ENCODE results near the gene SEC24C.
"Not testable (repeated sequence)": the region's sequence is repeated elsewhere in the genome, so short reads cannot be mapped to it uniquely, and the experiment has no call there.

Gene SEC24C

DNA sequence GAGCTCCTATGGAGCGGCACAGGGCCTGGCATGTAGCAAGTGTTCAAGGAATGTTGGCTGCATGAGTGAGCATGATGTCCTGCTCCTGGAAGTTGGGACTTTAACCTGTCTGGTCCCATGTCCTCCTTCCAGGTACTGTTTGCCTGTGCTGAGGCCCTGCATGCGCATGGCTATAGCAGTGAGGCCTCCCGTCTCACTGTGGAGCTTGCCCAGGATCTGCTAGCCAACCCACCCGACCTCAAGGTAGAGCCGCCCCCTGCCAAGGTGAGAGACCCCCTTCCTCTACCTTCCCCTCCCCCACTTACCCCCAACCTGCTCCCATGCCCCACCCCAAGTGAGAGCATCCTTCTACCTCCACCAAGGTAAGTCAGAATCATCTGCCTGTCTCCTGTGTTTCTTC is 49.3 kb downstream of the SEC24C start:
- DNase-seq (ENCODE audit: low spot score) = no peak

DNA sequence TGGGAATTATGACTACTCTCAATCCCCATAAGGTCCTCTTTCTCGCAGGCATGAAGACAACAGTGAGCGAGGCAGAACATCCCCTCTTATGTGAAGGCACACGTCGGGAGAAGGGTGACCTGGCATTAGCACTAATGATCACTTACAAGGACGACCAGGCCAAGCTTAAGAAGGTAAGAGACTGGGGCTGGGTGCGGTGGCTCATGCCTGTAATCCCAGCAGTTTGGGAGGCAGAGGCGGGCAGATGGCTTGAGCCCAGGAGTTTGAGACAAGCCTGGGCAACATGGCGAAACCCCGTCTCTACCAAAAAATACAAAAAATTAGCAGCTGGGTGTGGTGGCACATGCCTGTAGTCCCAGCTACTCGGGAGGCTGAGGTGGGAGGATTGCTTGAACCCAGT is 51.3 kb downstream of the SEC24C start:
- DNase-seq (ENCODE audit: low spot score) = not testable (repeated sequence)

DNA sequence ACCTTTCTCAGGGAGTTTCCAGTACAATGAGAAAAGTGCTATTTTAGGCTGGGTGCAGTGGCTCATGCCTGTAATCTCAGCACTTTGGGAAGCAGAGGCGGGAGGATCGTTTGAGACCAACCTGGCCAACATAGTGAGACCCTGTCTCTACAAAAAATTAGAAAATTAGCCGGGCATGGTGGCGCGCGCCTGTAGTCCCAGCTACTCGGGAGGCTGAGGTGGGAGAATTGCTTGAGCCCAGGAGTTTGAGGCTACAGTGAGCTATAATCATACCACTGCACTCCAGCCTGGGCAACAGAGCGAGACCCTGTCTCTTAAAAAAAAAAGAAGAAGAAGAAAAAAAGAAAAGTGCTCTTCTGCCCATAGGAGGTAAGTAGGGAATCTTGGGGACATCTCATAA is 51.9 kb downstream of the SEC24C start:
- DNase-seq (ENCODE audit: low spot score) = not testable (repeated sequence)

DNA sequence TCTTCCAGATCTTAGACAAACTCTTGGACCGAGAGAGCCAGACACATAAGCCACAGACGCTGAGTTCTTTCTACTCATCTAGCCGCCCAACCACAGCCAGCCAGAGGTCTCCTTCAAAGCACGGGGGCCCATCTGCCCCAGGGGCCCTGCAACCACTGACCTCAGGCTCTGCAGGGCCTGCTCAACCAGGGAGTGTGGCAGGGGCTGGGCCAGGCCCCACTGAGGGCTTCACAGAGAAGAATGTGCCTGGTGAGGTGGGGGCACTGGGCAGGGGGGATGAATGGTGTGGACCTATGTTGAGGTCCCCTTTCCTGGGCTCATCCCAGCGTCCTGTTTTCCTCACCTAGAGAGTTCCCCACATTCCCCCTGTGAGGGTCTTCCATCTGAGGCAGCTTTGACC is 52.6 kb downstream of the SEC24C start:
- DNase-seq (ENCODE audit: low spot score) = no peak

DNA sequence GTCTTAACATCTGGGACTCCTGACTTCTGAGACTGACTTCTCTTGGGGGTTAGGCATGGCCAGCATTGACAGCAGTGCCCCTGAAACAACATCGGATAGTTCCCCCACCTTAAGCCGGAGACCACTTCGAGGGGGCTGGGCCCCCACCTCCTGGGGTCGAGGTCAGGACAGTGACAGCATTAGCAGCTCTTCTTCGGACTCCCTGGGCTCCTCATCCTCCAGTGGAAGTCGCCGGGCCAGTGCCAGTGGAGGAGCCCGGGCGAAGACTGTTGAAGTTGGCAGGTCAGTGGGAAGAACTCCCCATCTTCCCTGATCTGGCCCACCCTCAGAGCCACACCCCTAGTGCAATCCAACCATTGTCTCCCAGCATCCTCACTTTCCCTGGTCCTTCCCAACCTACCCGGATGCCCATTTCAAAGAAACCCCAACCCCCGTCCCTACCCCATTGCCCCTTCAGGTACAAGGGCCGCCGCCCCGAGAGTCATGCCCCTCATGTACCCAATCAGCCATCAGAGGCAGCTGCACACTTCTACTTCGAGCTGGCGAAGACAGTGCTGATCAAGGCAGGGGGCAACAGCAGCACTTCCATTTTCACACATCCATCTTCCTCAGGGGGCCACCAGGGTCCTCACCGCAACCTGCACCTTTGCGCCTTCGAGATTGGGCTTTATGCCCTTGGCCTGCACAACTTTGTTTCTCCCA is 53.3 kb downstream of the SEC24C start:
- no peak for DNase-seq (ENCODE audit: low spot score)

DNA sequence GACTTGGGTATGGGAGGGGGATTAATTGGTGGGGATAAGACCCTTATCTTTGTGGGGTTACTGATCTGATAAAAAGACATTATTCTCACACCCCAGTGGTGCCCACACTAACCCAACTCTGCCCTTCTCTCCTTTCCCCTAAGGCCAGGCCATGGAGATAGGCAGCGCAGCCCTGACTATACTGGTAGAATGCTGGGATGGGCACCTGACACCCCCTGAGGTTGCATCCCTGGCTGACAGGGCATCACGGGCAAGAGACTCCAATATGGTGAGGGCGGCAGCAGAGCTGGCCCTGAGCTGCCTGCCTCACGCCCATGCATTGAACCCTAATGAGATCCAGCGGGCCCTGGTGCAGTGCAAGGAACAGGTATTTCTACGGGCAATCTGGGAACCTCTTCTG is 53.9 kb downstream of the SEC24C start:
- no peak for DNase-seq (ENCODE audit: low spot score)

DNA sequence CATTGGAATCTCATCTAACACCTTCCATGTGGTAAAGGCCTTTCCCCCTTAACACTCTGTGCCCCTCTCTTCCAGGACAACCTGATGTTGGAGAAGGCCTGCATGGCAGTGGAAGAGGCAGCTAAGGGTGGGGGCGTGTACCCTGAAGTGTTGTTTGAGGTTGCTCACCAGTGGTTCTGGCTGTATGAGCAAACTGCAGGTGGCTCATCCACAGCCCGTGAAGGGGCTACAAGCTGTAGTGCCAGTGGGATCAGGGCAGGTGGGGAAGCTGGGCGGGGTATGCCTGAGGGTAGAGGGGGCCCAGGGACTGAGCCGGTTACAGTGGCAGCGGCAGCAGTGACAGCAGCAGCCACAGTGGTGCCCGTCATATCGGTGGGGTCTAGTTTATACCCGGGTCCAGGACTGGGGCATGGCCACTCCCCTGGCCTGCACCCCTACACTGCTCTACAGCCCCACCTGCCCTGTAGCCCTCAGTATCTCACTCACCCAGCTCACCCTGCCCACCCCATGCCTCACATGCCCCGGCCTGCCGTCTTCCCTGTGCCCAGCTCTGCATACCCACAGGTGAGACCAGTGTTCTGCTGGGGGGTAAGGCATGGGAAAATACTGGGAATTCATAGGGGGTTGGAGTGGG is 54.9 kb downstream of the SEC24C start:
- DNase-seq (ENCODE audit: low spot score) = no peak

DNA sequence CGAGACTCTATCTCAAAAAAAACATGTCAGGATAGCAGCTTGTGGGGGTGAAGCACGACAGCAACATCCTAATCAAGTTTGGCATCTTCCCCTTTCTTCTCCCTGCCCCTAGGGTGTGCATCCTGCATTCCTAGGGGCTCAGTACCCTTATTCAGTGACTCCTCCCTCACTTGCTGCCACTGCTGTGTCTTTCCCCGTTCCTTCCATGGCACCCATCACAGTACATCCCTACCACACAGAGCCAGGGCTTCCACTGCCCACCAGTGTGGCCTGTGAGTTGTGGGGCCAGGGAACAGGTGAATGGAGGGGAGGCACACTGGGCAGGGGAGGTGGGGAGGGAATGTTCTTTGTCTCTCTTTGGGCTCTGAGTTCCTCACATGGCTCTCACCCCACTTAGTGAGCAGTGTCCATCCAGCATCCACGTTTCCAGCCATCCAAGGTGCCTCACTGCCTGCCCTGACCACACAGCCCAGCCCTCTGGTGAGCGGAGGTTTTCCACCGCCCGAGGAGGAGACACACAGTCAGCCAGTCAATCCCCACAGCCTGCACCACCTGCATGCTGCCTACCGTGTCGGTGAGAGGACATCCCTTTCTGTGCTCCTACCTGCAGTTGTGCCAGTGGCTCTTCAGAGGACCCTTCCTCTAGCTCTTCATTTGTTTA is 55.9 kb downstream of the SEC24C start:
- DNase-seq (ENCODE audit: low spot score) = no peak

DNA sequence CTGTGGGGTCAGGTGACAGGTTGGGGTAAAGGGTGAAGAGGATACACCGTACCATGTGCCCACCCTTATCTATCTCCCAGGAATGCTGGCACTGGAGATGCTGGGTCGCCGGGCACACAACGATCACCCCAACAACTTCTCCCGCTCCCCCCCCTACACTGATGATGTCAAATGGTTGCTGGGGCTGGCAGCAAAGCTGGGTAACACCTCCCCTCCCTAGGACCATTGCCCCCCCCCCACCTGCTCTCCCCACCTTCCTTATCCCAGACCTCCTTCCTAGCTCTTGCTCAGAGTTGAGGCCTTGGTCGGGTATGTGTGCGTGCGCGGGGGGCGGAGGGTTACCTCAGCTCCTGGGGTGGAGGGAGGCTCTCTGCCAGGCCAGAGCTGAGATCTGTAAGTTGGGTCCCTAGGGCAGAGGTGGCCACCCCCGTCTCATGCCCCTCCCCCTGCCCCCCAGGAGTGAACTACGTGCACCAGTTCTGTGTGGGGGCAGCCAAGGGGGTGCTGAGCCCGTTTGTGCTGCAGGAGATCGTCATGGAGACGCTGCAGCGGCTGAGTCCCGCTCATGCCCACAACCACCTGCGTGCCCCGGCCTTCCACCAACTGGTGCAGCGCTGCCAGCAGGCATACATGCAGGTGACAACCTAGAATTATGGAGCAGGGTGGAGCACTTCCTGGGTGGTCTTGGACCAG is 56.5 kb downstream of the SEC24C start:
- no peak for DNase-seq (ENCODE audit: low spot score)

DNA sequence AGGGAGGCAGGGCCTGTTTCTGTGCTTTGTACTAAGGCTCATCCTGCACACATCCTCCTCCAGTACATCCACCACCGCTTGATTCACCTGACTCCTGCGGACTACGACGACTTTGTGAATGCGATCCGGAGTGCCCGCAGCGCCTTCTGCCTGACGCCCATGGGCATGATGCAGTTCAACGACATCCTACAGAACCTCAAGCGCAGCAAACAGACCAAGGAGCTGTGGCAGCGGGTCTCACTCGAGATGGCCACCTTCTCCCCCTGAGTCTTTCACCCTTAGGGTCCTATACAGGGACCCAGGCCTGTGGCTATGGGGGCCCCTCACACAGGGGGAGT is 57.0 kb downstream of the SEC24C start:
- no peak for DNase-seq (ENCODE audit: low spot score)

DNA sequence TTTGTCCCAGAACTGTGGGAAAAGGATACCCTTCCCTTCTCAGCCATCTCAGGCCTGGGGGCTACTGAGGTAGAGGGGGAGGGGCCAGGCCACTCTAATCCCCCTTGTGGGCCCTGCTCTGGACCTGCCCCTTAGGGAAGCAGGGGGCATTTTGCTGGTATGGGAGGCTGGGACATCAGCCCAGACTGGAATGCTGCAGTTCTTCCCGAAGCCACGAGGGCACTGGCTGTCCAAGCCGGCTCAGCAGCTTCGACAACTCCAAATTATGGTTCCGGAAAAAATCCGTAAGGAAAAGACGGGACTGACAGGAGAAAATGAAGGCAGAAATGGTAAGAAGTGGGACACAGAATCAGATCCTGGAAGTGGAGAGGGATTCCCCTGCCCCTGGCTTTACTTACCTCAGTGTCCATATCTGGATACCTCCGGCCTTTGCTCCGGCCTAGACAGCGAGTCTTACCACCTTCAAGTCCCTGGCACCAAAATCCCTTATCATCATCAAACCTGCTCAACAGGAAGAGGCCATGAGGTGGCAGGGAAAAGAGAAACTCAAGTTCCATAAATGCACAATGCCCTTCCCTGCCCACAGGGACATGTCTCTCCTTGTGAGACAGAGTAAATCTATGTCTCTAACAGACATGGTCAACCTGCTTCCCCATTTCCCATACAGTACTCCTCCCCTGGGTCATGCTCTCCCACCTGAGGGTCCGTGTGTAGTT is 58.3 kb downstream of the SEC24C start:
- no peak for DNase-seq (ENCODE audit: low spot score)

DNA sequence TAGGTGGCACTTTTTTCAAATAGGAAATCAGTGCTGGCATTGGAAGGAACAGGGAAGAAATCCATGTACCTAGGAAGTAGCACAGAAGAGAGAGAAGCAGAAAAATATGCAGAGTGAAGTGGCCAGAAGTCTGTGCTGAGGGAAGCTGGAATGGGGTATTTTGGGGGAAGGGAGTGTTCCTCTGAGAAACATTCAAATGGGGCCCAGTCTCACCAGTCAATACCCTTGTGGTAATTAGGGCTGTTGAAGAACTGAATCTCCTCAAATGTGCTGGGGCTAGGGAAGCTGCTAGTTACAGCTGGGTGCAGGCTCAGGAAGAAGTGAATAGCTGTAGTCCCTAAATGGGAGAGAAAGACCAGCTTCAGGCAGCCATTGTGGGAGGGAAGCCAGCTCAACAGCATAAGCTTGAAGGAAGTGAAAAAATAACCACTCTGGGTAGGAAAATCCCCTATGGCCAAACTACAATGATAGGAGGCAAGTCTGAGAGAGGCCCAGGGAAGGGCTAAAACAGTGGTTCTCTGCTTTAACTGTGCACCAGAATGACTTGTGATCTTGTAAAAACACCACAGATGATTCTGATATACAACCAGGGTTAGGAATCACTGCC is 59.6 kb downstream of the SEC24C start:
- DNase-seq (ENCODE audit: low spot score) = no peak

DNA sequence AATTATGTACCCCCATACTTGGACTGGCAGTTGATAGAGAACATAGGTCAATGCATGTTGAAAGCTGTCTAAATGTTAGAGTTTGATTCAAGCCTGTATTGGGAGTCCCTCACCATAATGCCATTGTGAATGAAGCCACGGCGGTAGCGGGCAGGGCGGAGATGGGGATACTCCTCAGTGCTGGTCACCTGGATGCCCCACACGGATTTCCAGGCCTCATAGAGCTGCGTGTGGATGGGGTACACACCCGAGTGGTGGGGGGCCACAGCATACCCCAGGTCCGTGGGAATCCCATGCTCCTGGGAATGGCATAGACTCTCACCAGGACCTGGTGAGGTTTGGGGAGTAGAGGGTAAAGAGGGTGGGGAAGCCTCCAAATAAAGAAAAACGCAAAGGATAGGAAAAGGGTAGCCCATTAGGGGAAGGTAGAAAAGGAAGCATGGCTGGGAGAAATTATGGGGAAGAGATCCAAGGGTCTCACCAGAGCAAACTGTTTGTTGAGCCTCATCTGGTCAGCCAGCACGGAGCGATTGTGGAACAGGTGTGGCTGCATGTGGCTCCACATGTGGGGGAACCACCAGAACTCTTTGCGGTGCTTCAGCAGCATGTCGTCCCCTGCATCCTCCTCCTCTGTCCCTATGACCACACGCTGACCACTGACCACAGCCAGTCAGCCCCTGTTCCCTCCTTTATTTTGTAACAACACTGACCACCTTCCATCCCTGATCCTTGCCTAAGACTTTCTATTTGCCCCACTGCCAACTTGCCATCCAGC is 62.2 kb downstream of the SEC24C start:
- no peak for DNase-seq (ENCODE audit: low spot score)

DNA sequence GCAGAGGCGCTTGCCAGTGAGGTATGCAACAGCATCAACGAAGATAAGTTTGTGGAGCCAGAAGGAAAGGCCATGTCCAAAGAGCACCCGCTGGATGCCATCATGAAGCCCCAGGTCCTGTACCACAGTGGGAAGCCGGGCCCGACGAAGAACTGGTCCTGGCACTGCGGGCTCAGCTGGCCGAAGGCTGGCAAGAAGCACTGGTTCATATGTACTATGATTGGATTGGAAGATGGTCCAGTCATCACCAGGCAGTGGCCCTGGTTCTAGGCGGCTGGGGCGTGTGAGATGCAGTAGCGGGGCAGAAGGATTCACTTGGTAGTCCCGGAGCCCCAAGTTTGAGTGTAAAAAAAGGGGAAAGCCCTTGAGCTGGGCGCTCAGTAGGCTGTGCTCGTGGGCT is 63.3 kb downstream of the SEC24C start:
- DNase-seq (ENCODE audit: low spot score) = no peak

DNA sequence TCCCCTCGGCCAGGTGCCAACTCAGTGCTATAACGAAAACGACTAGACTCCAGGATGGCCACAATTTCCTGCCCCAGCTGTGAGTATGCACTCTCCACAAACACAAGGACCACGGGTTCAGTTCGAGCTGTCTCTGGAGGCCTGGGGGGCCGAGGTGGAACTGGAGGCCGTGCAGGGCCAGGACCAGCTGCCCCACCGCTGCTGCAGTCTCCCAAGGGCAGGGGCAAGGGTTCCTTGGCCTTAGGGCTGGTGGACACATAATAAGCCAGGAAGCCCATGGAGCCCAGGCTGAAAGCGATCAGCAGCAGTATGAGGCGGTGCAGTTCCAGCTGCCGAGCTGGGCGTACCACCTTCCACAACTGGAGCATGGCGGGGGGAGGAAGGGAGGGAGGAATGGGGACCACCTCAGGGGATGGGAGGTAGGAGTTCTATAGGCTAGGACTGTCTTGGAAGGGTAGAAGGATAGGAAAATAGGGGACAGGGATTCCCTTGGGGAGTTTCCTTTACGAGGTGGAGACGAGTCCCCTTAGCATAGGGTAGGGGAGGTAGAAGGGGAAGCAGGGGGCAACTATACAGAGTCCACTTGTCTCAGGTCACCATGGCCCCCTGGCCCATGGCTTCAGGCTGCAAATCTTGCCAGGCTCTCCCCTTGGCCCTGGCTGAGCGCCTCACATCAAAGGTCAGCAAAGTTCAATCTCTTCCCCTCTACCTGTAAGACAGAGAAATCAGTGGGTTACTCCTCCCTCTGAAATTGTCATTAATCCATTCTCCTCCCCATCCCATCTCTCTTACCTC is 64.0 kb downstream of the SEC24C start:
- DNase-seq (ENCODE audit: low spot score) = no peak

DNA sequence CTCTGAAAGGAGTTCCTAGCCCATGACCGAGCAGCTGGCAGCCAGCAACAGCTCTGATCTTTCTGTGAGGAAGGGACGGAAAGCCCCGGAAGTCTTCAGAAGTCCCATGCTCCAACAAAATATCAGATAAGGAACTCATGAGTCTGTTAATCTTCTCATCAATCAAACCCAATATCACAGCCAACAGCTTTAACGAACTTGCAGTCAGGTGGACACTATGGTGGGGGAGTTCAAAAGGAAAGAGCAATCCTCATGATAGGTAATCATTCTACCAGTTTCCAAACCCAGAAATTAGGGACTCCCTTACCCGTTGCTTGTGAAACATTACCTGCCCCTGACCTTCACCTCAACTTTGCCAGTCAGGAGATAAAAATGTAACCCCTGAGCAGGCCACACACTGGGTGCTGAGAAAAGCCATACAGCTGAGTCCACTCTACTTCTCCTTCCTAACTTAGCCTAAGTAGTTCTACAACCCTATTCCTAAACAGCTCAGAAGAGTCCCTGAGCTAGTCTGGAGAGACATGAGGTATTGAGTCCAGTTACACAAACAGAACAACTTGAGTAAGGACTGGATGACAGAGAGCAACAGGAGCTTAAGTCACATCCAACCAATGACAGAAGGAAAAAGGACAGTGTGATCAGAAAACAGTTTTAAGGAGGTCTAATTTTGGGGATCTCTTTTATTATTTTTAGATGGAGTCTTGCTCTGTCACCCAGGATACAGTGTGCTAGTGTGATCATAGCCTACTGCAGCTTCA is 65.1 kb downstream of the SEC24C start:
- no peak for DNase-seq (ENCODE audit: low spot score)

DNA sequence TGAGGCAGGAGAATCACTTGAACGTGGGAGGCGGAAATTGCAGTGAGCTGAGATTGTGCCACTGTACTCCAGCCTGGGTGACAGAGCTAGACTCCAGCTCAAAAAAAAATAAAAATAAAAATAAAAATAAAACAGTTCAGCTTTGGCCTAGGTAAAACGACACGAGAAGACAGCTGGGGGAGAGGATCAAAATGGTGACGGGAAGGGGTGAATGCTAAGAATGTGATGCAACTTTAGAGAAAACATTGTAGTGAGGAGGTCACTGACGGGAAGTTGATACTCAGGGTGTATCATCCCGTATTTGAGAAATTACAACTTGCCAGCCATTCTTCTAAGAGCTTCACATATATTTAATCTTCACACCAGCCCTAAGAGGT is 66.2 kb downstream of the SEC24C start:
- DNase-seq (ENCODE audit: low spot score) = no peak

DNA sequence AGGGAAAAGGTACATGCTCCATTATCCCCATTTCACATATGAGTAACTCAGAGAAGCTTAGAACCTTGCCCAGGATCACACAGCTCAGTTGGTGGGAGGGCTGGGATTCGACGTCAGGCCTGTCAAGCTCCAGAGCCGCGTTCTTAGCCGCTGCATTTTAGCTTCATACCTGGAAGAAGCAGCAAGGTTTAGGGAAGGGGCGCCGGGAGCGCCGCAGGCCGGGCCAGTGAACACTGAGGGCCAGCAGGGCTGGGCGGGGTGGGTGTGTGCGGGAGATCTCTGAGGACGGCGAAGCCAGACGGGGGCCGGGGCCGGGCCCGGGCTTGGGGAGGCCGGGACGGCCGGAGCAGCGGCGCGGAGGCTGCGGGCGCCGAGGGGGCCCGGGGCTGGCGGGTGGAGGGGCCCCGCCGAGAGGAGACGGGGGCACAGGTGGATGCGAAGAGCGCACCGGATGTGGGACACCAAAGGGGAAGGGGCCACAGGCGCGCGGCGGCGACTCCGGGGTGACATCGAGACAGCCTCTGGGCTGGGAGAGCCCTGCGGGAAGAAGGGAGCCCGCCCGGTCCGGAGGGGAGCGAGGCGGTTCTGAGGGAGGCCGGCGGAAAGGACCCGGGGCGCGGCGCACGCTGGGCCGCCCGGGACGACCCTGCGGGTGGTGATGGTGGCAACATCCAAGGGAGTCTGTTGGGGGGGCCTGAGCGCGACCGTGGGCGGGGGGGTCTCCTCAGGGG is 66.7 kb downstream of the SEC24C start:
- peak; percentile 53 for DNase-seq (ENCODE audit: low spot score)

DNA sequence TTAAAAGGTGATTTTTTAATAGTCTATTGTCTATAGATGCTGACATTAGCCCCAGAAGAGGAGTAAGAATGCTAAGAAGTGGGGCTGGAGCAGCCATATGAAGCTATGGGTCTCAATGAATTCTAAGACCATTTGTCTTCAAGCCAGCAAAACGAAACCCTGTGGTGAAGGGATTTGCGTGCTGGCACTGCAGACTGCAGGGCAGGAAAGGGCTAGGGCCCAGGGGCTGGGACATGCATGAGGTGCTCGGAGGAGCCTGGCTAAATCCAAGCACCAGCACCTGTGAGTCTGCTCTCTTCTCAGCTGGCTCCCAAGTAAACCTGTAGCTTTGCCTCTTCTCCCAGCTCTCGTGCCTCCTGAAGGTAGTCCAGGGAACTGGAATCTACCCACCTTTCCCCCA is 68.5 kb downstream of the SEC24C start:
- no peak for DNase-seq (ENCODE audit: low spot score)

Data from hematopoietic multipotent progenitor cell treated with erythropoietin and hydrocortisone succinate and interleukin-3 and kit ligand, for 17 days (in vitro differentiated cells).